HepG2 (cell line): ENCODE results near the gene INHBE. TPM values are rescaled to one million over a fixed set of nuclear protein-coding genes. Genes with fewer than 3 reads are reported as not detected.

Experiments
- AFF4 ChIP-seq: sonication (generic); formaldehyde crosslinking; IDR thresholded peaks from 2 replicates; pipeline ENCODE4 v1.4.0; 2020; ENCODE audit warnings: missing genetic modification reagents
- ATAD3A ChIP-seq: sonication (generic); formaldehyde crosslinking; IDR thresholded peaks from 2 replicates; pipeline ENCODE4 v1.4.0; 2020; ENCODE audit warnings: missing genetic modification reagents
- CBX1 ChIP-seq: IDR thresholded peaks from one replicate; pipeline ENCODE4 v1.6.1; 2016; ENCODE audit warnings: antibody characterized with exemption, low read depth
- DZIP1 ChIP-seq: sonication (generic); formaldehyde crosslinking; IDR thresholded peaks from 2 replicates; pipeline ENCODE4 v1.5.0; 2020; ENCODE audit warnings: mild to moderate bottlenecking, missing genetic modification reagents
- ELF4 ChIP-seq: sonication (generic); formaldehyde crosslinking; IDR thresholded peaks from 2 replicates; pipeline ENCODE4 v1.5.0; 2020; ENCODE audit warnings: missing genetic modification reagents, mild to moderate bottlenecking, moderate library complexity, borderline replicate concordance
- FOXJ3 ChIP-seq: sonication (generic); formaldehyde crosslinking; IDR thresholded peaks from 2 replicates; pipeline ENCODE4 v1.4.0; 2020; ENCODE audit warnings: missing genetic modification reagents, mild to moderate bottlenecking, borderline replicate concordance
- KMT2B ChIP-seq: IDR thresholded peaks from 2 replicates; pipeline ENCODE4 v1.6.1; 2016; ENCODE audit warnings: missing genetic modification reagents, missing compliant biosample characterization
- PRDM15 ChIP-seq: sonication (generic); formaldehyde crosslinking; IDR thresholded peaks from 2 replicates; pipeline ENCODE4 v1.4.0; 2020; ENCODE audit warnings: missing genetic modification reagents
- THAP11 ChIP-seq: IDR thresholded peaks from 2 replicates; pipeline ENCODE4 v1.6.1; 2016; ENCODE audit warnings: missing biosample characterization, missing genetic modification reagents
- TMF1 ChIP-seq: sonication (generic); formaldehyde crosslinking; IDR thresholded peaks from 2 replicates; pipeline ENCODE4 v1.8.1; 2022; ENCODE audit warnings: low read depth, missing genetic modification reagents
- ZBTB1 ChIP-seq: sonication (generic); formaldehyde crosslinking; IDR thresholded peaks from 2 replicates; pipeline ENCODE4 v1.4.0; 2020; ENCODE audit warnings: missing genetic modification reagents, borderline replicate concordance
- ZC3H4 ChIP-seq: sonication (generic); formaldehyde crosslinking; IDR thresholded peaks from 2 replicates; pipeline ENCODE4 v1.4.0; 2020; ENCODE audit warnings: missing genetic modification reagents, borderline replicate concordance
- ZNF235 ChIP-seq: sonication (generic); formaldehyde crosslinking; IDR thresholded peaks from 2 replicates; pipeline ENCODE4 v1.8.1; 2023; ENCODE audit warnings: mild to moderate bottlenecking, missing genetic modification reagents, borderline replicate concordance
- ZNF329 ChIP-seq: sonication (generic); formaldehyde crosslinking; IDR thresholded peaks from 2 replicates; pipeline ENCODE4 v1.9.0; 2021; ENCODE audit warnings: low read depth, mild to moderate bottlenecking, missing genetic modification reagents
- ZNF362 ChIP-seq: sonication (generic); formaldehyde crosslinking; IDR thresholded peaks from 2 replicates; pipeline ENCODE4 v1.4.0; 2020; ENCODE audit warnings: missing genetic modification reagents, mild to moderate bottlenecking, borderline replicate concordance
- ZNF496 ChIP-seq: sonication (generic); formaldehyde crosslinking; IDR thresholded peaks from 2 replicates; pipeline ENCODE4 v1.8.1; 2023; ENCODE audit warnings: mild to moderate bottlenecking, moderate library complexity, missing genetic modification reagents; ENCODE audit not compliant: insufficient replicate concordance
- ZNF781 ChIP-seq: sonication (generic); formaldehyde crosslinking; IDR thresholded peaks from 2 replicates; pipeline ENCODE4 v1.5.1; 2020; ENCODE audit warnings: borderline replicate concordance, mild to moderate bottlenecking, missing genetic modification reagents; ENCODE audit errors: not compliant biosample characterization
- polyA plus RNA-seq, 8 experiments: library from polyadenylated mRNA; depleted of rRNA in 3 of 8; stranded (reverse) in 7 of 8; unstranded in 1 of 8; fragments of >200 nt; fragmentation: Illumina TruSeq in 4 of 8; extraction: Trizol in 4 of 8; gene quantifications; 2 replicates each; pipeline versions ENCODE4 v1.2.1 to v1.2.3, GENCODE V29; 2011 to 2016; ENCODE audit warnings: low read depth in 4 of 8, missing spikeins in 1 of 8, mixed read lengths in 1 of 8; ENCODE audit not compliant: insufficient read depth in 1 of 8
- total RNA-seq, 5 experiments: library from RNA; depleted of rRNA; stranded (reverse); fragments of >200 nt; fragmentation: Illumina TruSeq; extraction: Trizol; gene quantifications; 2 replicates each; pipeline ENCODE4 v1.2.3, GENCODE V29; 2016; ENCODE audit warnings: low read depth in 1 of 5

Gene INHBE
- total and polyA plus RNA-seq, 2 of the 13 experiments (the other 11 are each of a cell fraction or from before 2014, with no cell fraction given) = 17.0 to 32.0 TPM

- TF ChIP-seq AFF4 (CRISPR knock-in tag) (no peak), CBX1 (no peak), TMF1 (CRISPR knock-in tag) (peak; percentile 81; the same call in 1 of the 2 replicates), THAP11 (CRISPR knock-in tag) (peak; percentile 82), PRDM15 (CRISPR knock-in tag) (no peak), ZC3H4 (CRISPR knock-in tag) (no peak), FOXJ3 (CRISPR knock-in tag) (no peak), ZNF362 (CRISPR knock-in tag) (no peak), ZNF329 (CRISPR knock-in tag) (0 out of 2 replicates have a peak, but pooled peaks have one; percentile 14), ZNF496 (CRISPR knock-in tag) (no peak), ZNF235 (0 out of 2 replicates have a peak, but pooled peaks have one; percentile 45), ATAD3A (CRISPR knock-in tag) (no peak), ZBTB1 (CRISPR knock-in tag) (no peak), KMT2B (CRISPR knock-in tag) (0 out of 2 replicates have a peak, but pooled peaks have one; percentile 42), DZIP1 (CRISPR knock-in tag) (no peak), ELF4 (CRISPR knock-in tag) (no peak), ZNF781 (CRISPR knock-in tag) (peak; percentile 63)
These were observed at the start of gene INHBE (continued) for GRCh38 chr12:57454566-57455373.
